Calu3 (cell line): Measurements from ENCODE around the gene AGPAT4. TPM values are rescaled to one million over a fixed set of nuclear protein-coding genes. Genes with fewer than 3 reads are reported as not detected.

Source experiments
- BruUV-seq: library from RNA; stranded (reverse); fragments of 400-500 nt; replicated peaks from 2 replicates; lab custom pipeline; 2021; lab: Mats Ljungman, UMichigan
- CTCF ChIA-PET: fragments of 300-600 bp; sonication (Branson Sonifier 250); formaldehyde crosslinking; loops from one replicate; lab custom pipeline; 2022; ENCODE audit warnings: antibody characterized with exemption; lab: Charles Lee
- DNase-seq: peaks from one replicate; pipeline ENCODE4 v3.0.0; 2022
- H3K27ac Mint-ChIP-seq: one replicate; pipeline ENCODE4 v1.8.0; 2022; ENCODE audit warnings: mixed read lengths; ENCODE audit not compliant: unreplicated experiment
- H3K27me3 Mint-ChIP-seq: one replicate; pipeline ENCODE4 v1.8.0; 2022; ENCODE audit warnings: mixed read lengths; ENCODE audit not compliant: unreplicated experiment
- H3K36me3 Mint-ChIP-seq: one replicate; pipeline ENCODE4 v1.8.0; 2022; ENCODE audit warnings: mild to moderate bottlenecking, moderate library complexity, mixed read lengths; ENCODE audit not compliant: insufficient read depth, unreplicated experiment
- H3K4me1 Mint-ChIP-seq: one replicate; pipeline ENCODE4 v1.8.0; 2022; ENCODE audit warnings: mild to moderate bottlenecking, low read depth, mixed read lengths; ENCODE audit not compliant: unreplicated experiment
- H3K4me3 Mint-ChIP-seq: one replicate; pipeline ENCODE4 v1.8.0; 2022; ENCODE audit warnings: mild to moderate bottlenecking, low read depth, moderate library complexity, mixed read lengths; ENCODE audit not compliant: unreplicated experiment
- H3K9me3 Mint-ChIP-seq: one replicate; pipeline ENCODE4 v1.8.0; 2022; ENCODE audit warnings: low read depth, mixed read lengths; ENCODE audit not compliant: unreplicated experiment
- intact Hi-C: fragments of 100-400 bp; cut with micrococcal nuclease; formaldehyde crosslinking; loops from one replicate; pipeline ENCODE4 v1.10.0; 2022; ENCODE audit not compliant: unreplicated experiment
- total RNA-seq: library from RNA; stranded (reverse); gene quantifications from 2 replicates; pipeline ENCODE4 v1.2.3, GENCODE V29; 2022
- TF ChIP-seq, protein P1 (sequence below): fragments of 200-600 bp; IDR thresholded peaks from one replicate; pipeline ENCODE4 v1.8.0; 2022; ENCODE audit warnings: antibody characterized with exemption; ENCODE audit not compliant: unreplicated experiment

Gene AGPAT4
- total RNA-seq, 1 experiment from 2014 or later, result 11.3 TPM

DNA sequence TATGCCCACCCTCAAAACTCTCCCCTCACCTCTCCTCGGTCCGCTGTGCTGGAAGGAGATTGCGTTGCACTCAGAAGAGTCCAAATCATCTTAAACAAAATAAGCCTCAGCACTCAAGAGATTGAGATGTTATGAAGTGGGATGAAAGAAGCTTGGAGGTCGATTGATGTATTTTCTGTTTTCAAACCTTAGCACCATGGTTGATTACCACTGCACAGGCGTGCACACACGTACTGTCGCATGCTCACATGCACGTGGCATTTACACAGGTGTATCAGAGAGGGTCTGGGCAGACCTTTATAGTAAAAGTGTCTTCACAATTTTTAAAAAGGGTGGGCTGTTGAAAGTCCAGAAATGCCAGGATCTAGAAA is 612 bp upstream of the AGPAT4 start:
- peaks cover 2% of the 10 kb centered on the region for H3K9me3 Mint-ChIP-seq
- H3K36me3 Mint-ChIP-seq, result peaks cover 21% of the 10 kb centered on the region
- CTCF ChIA-PET, result interaction anchor here (0.5 to 2.0 kb wide), 3 partner anchors 13 to 96 kb away, joined by 4 to 12 read pairs (median 6); no protein-coding TSS in a partner anchor
- H3K27ac Mint-ChIP-seq, result peak overlapping the region; percentile 96
- BruUV-seq, result TSS peak; percentile 79
- TF ChIP-seq, protein P1, sequence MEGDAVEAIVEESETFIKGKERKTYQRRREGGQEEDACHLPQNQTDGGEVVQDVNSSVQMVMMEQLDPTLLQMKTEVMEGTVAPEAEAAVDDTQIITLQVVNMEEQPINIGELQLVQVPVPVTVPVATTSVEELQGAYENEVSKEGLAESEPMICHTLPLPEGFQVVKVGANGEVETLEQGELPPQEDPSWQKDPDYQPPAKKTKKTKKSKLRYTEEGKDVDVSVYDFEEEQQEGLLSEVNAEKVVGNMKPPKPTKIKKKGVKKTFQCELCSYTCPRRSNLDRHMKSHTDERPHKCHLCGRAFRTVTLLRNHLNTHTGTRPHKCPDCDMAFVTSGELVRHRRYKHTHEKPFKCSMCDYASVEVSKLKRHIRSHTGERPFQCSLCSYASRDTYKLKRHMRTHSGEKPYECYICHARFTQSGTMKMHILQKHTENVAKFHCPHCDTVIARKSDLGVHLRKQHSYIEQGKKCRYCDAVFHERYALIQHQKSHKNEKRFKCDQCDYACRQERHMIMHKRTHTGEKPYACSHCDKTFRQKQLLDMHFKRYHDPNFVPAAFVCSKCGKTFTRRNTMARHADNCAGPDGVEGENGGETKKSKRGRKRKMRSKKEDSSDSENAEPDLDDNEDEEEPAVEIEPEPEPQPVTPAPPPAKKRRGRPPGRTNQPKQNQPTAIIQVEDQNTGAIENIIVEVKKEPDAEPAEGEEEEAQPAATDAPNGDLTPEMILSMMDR, result no peak
- peak overlapping the region; percentile 75 for H3K4me3 Mint-ChIP-seq
- no peak for DNase-seq
- intact Hi-C loops, result loop anchor here (5.0 to 10.0 kb wide), 4 partner anchors 43 to 280 kb away; partner anchors contain the start of gene MAP3K4
- H3K27me3 Mint-ChIP-seq, result no peaks in the 10 kb centered on the region
- peaks cover 12% of the 10 kb centered on the region for H3K4me1 Mint-ChIP-seq

DNA sequence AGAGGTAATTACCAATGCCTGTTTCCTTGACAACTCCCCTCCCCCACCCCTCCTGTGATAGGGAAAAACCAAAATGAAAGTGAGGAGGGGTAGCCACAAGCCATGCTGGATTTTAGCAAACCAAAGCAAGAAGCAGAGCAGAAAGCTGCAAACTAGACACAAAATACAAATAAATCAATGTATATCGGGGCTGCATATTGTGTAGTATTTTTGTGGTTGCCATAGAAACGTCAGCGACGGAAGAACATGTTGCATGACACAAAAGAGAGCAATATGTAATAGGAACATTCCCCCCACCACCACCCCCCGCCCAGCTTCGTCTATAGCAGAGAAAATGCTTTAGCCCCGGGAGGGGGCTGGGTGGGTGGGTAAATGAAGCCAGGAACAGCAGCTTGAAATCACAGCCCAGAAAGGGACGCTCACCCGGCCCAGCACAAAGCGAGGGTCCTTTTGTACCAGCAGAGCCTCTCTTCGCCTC is 548 bp downstream of the AGPAT4 start:
- Mint-ChIP-seq H3K27me3 (no peaks in the 10 kb centered on the region), H3K9me3 (peaks cover 2% of the 10 kb centered on the region), H3K36me3 (peaks cover 21% of the 10 kb centered on the region), H3K4me1 (peaks cover 12% of the 10 kb centered on the region), H3K4me3 (peak overlapping the region; percentile 75), H3K27ac (peak overlapping the region; percentile 96)
- peak; percentile 41 for DNase-seq
- TF ChIP-seq, protein P1, result no peak
- CTCF ChIA-PET, result interaction anchor here (0.6 to 2.0 kb wide), 2 partner anchors 97 to 272 kb away, joined by 3 to 12 read pairs; no protein-coding TSS in a partner anchor
- BruUV-seq, result no TSS peak
- intact Hi-C loops, result loop anchor here (1.0 to 10.0 kb wide), 5 partner anchors 44 to 279 kb away; partner anchors contain the start of gene MAP3K4

DNA sequence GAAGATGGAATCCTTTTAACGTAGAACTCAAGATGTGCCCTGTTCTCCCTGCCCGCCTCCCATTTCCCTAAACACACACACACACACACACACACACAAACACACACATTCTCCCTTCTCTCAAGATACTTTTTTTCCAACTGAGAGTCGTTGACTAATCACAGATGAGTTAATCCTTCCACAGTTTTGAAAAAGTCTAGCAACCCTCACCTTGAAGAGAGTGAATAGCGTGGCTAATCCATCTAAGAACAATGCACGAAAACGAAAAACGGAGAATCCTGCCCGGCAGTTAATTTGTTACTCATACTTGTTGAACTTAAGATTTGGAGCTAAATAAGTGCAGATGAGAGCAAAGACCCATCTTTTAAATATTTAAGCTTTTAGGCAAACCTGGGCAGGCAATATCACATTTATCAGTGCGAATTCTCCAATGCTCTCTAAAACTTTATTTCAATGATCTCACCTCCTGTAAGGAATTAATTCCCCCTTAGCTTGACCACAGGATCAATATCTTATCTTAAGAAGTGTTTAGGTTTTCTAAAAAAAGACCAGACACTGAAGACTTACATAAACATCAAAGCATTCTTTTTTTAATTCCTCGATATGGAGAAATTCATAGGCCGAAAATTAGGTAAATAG is 1.1 kb downstream of the AGPAT4 start:
- TSS peak; percentile 69 for BruUV-seq
- no peaks in the 10 kb centered on the region for H3K27me3 Mint-ChIP-seq
- no peak for DNase-seq
- TF ChIP-seq, protein P1, result no peak
- CTCF ChIA-PET, result interaction anchor here (0.6 to 2.0 kb wide), 2 partner anchors 98 to 271 kb away, joined by 3 to 12 read pairs; no protein-coding TSS in a partner anchor
- peak overlapping the region; percentile 75 for H3K4me3 Mint-ChIP-seq
- peaks cover 2% of the 10 kb centered on the region for H3K9me3 Mint-ChIP-seq
- peaks cover 12% of the 10 kb centered on the region for H3K4me1 Mint-ChIP-seq
- H3K27ac Mint-ChIP-seq, result peak overlapping the region; percentile 96
- intact Hi-C loops, result loop anchor here (1.0 to 10.0 kb wide), 5 partner anchors 45 to 278 kb away; partner anchors contain the start of gene MAP3K4
- peaks cover 21% of the 10 kb centered on the region for H3K36me3 Mint-ChIP-seq

DNA sequence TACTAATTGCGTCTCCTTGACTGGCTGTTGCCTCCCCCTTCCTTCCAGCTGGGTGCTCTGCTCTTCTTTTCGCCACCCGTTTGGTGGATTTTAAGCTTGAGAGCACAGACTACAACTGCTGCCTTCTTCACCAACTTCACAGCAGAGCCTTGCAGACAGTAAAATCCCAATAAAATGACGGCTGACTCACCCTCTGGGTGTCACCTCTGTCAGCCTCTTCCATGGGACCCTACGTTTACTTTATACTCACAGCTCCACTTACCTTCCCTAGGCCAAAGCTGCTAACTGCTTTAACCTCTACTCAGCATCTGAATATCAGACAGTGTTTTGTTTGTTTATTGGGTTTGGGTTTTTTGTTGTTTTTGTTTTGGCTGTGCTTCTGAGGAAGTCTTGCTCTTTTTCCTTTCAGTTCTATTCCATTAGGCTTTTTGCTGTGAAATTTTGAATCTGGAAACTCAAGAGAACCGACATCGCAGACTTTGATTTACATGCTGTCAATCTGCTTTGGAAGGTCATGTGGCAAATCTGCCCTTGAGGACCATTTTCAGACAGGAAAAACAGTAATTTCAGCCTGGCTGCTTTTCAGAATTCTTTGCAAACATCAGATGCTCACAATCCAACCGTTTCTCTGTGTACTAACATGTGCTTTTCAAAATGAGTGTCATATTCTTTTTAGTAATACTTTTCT is 2.4 kb downstream of the AGPAT4 start:
- BruUV-seq, result no TSS peak
- peaks cover 21% of the 10 kb centered on the region for H3K36me3 Mint-ChIP-seq
- no peak overlapping the region for H3K27ac Mint-ChIP-seq
- H3K4me3 Mint-ChIP-seq, result no peak overlapping the region
- H3K4me1 Mint-ChIP-seq, result peaks cover 12% of the 10 kb centered on the region
- TF ChIP-seq, protein P1, result no peak
- H3K27me3 Mint-ChIP-seq, result no peaks in the 10 kb centered on the region
- DNase-seq, result no peak
- CTCF ChIA-PET, result no interaction called here
- peaks cover 2% of the 10 kb centered on the region for H3K9me3 Mint-ChIP-seq
- intact Hi-C loops, result loop anchor here (5.0 to 10.0 kb wide), 4 partner anchors 46 to 277 kb away; partner anchors contain the start of gene MAP3K4
